HG02884 (cell line): ENCODE measurements around the gene EVC.
"Not testable (repeated sequence)": the region's sequence is repeated elsewhere in the genome, so short reads cannot be mapped to it uniquely, and the experiment has no call there.

ENCODE experiments used
- ATAC-seq: cut with Tn5 transposase; IDR thresholded peaks from one replicate; pipeline ENCODE4 v1.9.1; 2021; ENCODE audit warnings: mild to moderate bottlenecking, moderate library complexity; ENCODE audit not compliant: unreplicated experiment

EVC gene

GRCh38 chr4:5809216-5809776 is 98.3 kb downstream of the EVC start:
- ATAC-seq: no peak

- ATAC-seq: no peak
Observed at GRCh38 chr4:5810151-5810550, 99.2 kb downstream of the EVC start.

GRCh38 chr4:5810770-5811430 is 99.9 kb downstream of the EVC start:
- no peak for ATAC-seq

- ATAC-seq: not testable (repeated sequence)
Observed at GRCh38 chr4:5812057-5812456, 101.1 kb downstream of the EVC start.

- ATAC-seq: peak; percentile 76
Observed at GRCh38 chr4:5812506-5813229, 101.7 kb downstream of the EVC start.

- no peak for ATAC-seq
Observed at GRCh38 chr4:5813882-5814255, 102.9 kb downstream of the EVC start.

- ATAC-seq: no peak
Observed at GRCh38 chr4:5814421-5814820, 103.4 kb downstream of the EVC start.

GRCh38 chr4:5815641-5816040 is 104.6 kb downstream of the EVC start:
- ATAC-seq: no peak

- ATAC-seq: no peak
Observed at GRCh38 chr4:5816101-5816500, 105.1 kb downstream of the EVC start.

- ATAC-seq: no peak
Observed at GRCh38 chr4:5816851-5817375, 105.9 kb downstream of the EVC start.

GRCh38 chr4:5821665-5822358 is 110.8 kb downstream of the EVC start:
- ATAC-seq: no peak

GRCh38 chr4:5822619-5823018 is 111.6 kb downstream of the EVC start:
- ATAC-seq: no peak

- ATAC-seq: no peak
Observed at GRCh38 chr4:5823542-5824211, 112.7 kb downstream of the EVC start.

GRCh38 chr4:5824227-5824626 is 113.2 kb downstream of the EVC start:
- no peak for ATAC-seq

GRCh38 chr4:5824635-5825034 is 113.6 kb downstream of the EVC start:
- no peak for ATAC-seq

- no peak for ATAC-seq
Observed at GRCh38 chr4:5825321-5826041, 114.5 kb downstream of the EVC start.

- no peak for ATAC-seq
Observed at GRCh38 chr4:5826437-5827107, 115.6 kb downstream of the EVC start.

GRCh38 chr4:5827108-5828004 is 116.4 kb downstream of the EVC start:
- ATAC-seq: no peak

- no peak for ATAC-seq
Observed at GRCh38 chr4:5828005-5828391, 117.0 kb downstream of the EVC start.
